ENCODE data around the gene USP49. TPM values are rescaled to one million over a fixed set of nuclear protein-coding genes. Genes with fewer than 3 reads are reported as not detected.
A peak's percentile ranks its signal among the peaks of the same experiment; 100 is the strongest.

Gene USP49
- total RNA-seq, 1 experiment from 2014 or later: 10.5 TPM

- no peaks in the 10 kb centered on the region for H3K27me3 ChIP-seq (replicated peaks; ENCODE audit: insufficient read depth, low read depth, low read length, poor library complexity)
- intact Hi-C loops (cut with micrococcal nuclease; ENCODE audit: unreplicated experiment): loop anchor here (5.0 kb wide), 1 partner anchor 225 kb away; no protein-coding TSS in a partner anchor
- BruUV-seq (replicated peaks): no TSS peak
- H3K27ac ChIP-seq (ENCODE audit: low read depth, low read length, poor library complexity, severe bottlenecking): peak overlapping the region; percentile 56
- no peak for DNase-seq (ENCODE audit: low spot score)
- H3K36me3 ChIP-seq (ENCODE audit: insufficient read depth, low read length, poor library complexity, severe bottlenecking): no peaks in the 10 kb centered on the region
- ChIA-PET CTCF (interaction anchor here (0.5 to 1.0 kb wide), 3 partner anchors 21 to 108 kb away, joined by 3 to 5 read pairs (median 5); partner anchors contain the start of genes BYSL, MED20 and TAF8), POLR2A (ENCODE audit: low non-redundant PET) (no interaction called here)
- no peak for TF ChIP-seq EZH2 (IDR thresholded peaks at IDR 0.05; ENCODE audit: borderline replicate concordance, low read depth, low read length, poor library complexity, severe bottlenecking)
- H3K4me3 ChIP-seq (ENCODE audit: low read depth, low read length, poor library complexity, severe bottlenecking): peak overlapping the region; percentile 74
- peaks cover 27% of the 10 kb centered on the region for H3K4me1 ChIP-seq (ENCODE audit: insufficient read depth, low read length, poor library complexity, severe bottlenecking)
- no peaks in the 10 kb centered on the region for H3K9me3 ChIP-seq (ENCODE audit: low read depth, low read length, poor library complexity, severe bottlenecking)
Observed at GRCh38 chr6:41942067-41942851, 47.1 kb upstream of the USP49 start.

DNA sequence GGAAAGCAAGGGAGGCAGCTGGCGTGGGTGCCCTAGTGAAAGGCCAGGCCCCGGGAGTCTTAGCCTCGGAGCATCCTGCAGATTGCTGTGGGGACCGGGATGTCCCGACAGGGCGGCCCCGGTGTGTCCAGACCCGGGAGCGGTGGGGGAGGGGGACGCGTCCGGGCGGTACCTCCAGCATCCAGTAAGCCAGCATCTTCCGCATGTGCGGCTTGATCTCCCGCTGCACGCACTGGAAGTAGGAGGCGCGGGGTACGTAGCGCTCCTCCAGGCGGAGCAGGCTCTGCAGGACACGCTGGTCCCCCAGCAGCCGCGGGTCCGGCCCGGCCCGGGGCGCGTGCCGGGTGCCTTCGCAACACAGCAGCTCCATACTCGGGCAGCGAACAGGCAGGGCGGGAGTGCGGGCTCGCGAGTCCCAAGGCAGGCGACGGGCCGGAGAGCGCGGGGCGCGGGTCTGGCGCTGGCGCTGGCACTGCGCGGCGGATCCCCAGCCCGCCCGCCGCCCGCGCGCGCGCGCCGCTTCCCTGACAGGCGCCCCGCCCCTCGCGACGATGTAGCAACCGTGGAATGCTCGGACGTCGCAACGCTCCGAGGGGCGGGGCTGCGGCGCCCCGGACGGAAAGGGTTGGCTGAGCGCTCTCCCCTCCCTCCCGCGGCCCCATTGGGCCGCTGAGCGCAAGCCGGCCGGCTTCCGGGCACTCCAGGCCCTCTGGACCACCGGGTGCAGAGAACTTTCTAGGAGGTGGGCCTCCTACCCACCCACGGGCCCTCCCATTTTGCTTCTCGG is 46.3 kb upstream of the USP49 start, which contains the start of gene CCND3:
Gene CCND3 (minus strand): TSS at position 529 of the 787 bp plus-strand sequence. CDS start 159 bp downstream, at position 370.
- POLR2A ChIA-PET (ENCODE audit: low non-redundant PET): no interaction called here
- Histone ChIP-seq H3K4me1 (ENCODE audit: insufficient read depth, low read length, poor library complexity, severe bottlenecking) (peaks cover 27% of the 10 kb centered on the region), H3K4me3 (ENCODE audit: low read depth, low read length, poor library complexity, severe bottlenecking) (peak within 1 kb of the TSS; percentile 74), H3K27ac (ENCODE audit: low read depth, low read length, poor library complexity, severe bottlenecking) (peak within 1 kb of the TSS; percentile 62), H3K36me3 (ENCODE audit: insufficient read depth, low read length, poor library complexity, severe bottlenecking) (no peaks in the 10 kb centered on the region), H3K9me3 (ENCODE audit: low read depth, low read length, poor library complexity, severe bottlenecking) (no peaks in the 10 kb centered on the region), H3K27me3 (replicated peaks; ENCODE audit: insufficient read depth, low read depth, low read length, poor library complexity) (no peaks in the 10 kb centered on the region)
- intact Hi-C loops (cut with micrococcal nuclease; ENCODE audit: unreplicated experiment): loop anchor here (2.0 to 5.0 kb wide), 2 partner anchors 103 to 226 kb away; no protein-coding TSS in a partner anchor
- DNase-seq (ENCODE audit: low spot score): peak; percentile 94
- BruUV-seq (replicated peaks): no TSS peak
- CTCF ChIA-PET: interaction anchor here (0.5 to 1.0 kb wide), 3 partner anchors 20 to 109 kb away, joined by 3 to 5 read pairs (median 5); partner anchors contain the start of genes BYSL, MED20 and TAF8
- no peak for TF ChIP-seq EZH2 (IDR thresholded peaks at IDR 0.05; ENCODE audit: borderline replicate concordance, low read depth, low read length, poor library complexity, severe bottlenecking)
- TF ChIP-seq, protein P1, sequence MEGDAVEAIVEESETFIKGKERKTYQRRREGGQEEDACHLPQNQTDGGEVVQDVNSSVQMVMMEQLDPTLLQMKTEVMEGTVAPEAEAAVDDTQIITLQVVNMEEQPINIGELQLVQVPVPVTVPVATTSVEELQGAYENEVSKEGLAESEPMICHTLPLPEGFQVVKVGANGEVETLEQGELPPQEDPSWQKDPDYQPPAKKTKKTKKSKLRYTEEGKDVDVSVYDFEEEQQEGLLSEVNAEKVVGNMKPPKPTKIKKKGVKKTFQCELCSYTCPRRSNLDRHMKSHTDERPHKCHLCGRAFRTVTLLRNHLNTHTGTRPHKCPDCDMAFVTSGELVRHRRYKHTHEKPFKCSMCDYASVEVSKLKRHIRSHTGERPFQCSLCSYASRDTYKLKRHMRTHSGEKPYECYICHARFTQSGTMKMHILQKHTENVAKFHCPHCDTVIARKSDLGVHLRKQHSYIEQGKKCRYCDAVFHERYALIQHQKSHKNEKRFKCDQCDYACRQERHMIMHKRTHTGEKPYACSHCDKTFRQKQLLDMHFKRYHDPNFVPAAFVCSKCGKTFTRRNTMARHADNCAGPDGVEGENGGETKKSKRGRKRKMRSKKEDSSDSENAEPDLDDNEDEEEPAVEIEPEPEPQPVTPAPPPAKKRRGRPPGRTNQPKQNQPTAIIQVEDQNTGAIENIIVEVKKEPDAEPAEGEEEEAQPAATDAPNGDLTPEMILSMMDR (conservative IDR thresholded peaks at IDR 0.05; ENCODE audit: low read depth, low read length): no peak

- TF ChIP-seq EZH2 (IDR thresholded peaks at IDR 0.05; ENCODE audit: borderline replicate concordance, low read depth, low read length, poor library complexity, severe bottlenecking): no peak
- TF ChIP-seq, protein P1 (conservative IDR thresholded peaks at IDR 0.05; ENCODE audit: low read depth, low read length): no peak
- Histone ChIP-seq H3K4me3 (ENCODE audit: low read depth, low read length, poor library complexity, severe bottlenecking) (peak overlapping the region; percentile 74), H3K27me3 (replicated peaks; ENCODE audit: insufficient read depth, low read depth, low read length, poor library complexity) (no peaks in the 10 kb centered on the region), H3K4me1 (ENCODE audit: insufficient read depth, low read length, poor library complexity, severe bottlenecking) (peaks cover 27% of the 10 kb centered on the region), H3K36me3 (ENCODE audit: insufficient read depth, low read length, poor library complexity, severe bottlenecking) (no peaks in the 10 kb centered on the region), H3K9me3 (ENCODE audit: low read depth, low read length, poor library complexity, severe bottlenecking) (no peaks in the 10 kb centered on the region), H3K27ac (ENCODE audit: low read depth, low read length, poor library complexity, severe bottlenecking) (peak overlapping the region; percentile 62)
- intact Hi-C loops (cut with micrococcal nuclease; ENCODE audit: unreplicated experiment): loop anchor here (2.0 to 5.0 kb wide), 2 partner anchors 104 to 226 kb away; no protein-coding TSS in a partner anchor
- peak; percentile 39 for DNase-seq (ENCODE audit: low spot score)
- ChIA-PET CTCF (no interaction called here), POLR2A (ENCODE audit: low non-redundant PET) (no interaction called here)
- BruUV-seq (replicated peaks): no TSS peak
Observed at GRCh38 chr6:41940759-41941279, 45.6 kb upstream of the USP49 start.

Data from A673 (cell line).